GM06990 (cell line): ENCODE results near the gene PLSCR4.

Experiments
- DNase-seq: peaks from one replicate; pipeline ENCODE4 v3.0.0-alpha.2; 2011; ENCODE audit not compliant: insufficient read length; ENCODE audit errors: extremely low read depth
- H3K27me3 ChIP-seq: replicated peaks from 2 replicates; pipeline ENCODE4 v1.6.0; 2011; ENCODE audit warnings: low read length; ENCODE audit not compliant: control insufficient read depth, insufficient read depth
- H3K36me3 ChIP-seq: 2 replicates; pipeline ENCODE4 v1.5.1; 2011; ENCODE audit warnings: low read length; ENCODE audit not compliant: control insufficient read depth, insufficient read depth
- H3K4me3 ChIP-seq: replicated peaks from 2 replicates; pipeline ENCODE4 v1.5.1; 2011; ENCODE audit warnings: low read depth, mild to moderate bottlenecking, control low read depth, low read length
- TF ChIP-seq, protein P1 (sequence below): IDR thresholded peaks from 2 replicates; pipeline ENCODE4 v1.5.1; 2011; ENCODE audit warnings: low read length, control low read depth, mild to moderate bottlenecking, inconsistent platforms; ENCODE audit not compliant: insufficient read depth, poor library complexity, severe bottlenecking

The PLSCR4 gene

DNA sequence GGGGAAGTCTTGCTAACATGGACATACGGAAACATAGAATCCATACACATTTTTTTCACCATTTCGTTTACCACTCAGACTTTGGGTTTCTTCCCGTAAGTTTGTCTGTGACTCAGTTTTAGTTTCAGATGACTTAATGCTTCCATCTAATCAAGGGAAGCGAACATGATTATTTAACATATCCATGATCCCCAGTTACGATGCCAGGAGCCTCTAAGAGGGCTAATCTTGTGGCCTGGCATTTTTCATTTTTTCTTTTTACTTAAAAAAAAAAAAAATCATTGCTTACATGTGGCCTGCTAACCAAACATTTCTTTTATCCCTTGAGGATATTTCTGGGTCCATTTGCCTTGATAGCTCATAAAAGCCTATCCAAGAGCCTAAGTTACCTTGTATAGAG lies 69.7 kb downstream of the PLSCR4 start:
- Histone ChIP-seq H3K4me3 (no peak overlapping the region), H3K36me3 (no peaks in the 10 kb centered on the region), H3K27me3 (no peaks in the 10 kb centered on the region)
- DNase-seq = no peak
- TF ChIP-seq, protein P1, sequence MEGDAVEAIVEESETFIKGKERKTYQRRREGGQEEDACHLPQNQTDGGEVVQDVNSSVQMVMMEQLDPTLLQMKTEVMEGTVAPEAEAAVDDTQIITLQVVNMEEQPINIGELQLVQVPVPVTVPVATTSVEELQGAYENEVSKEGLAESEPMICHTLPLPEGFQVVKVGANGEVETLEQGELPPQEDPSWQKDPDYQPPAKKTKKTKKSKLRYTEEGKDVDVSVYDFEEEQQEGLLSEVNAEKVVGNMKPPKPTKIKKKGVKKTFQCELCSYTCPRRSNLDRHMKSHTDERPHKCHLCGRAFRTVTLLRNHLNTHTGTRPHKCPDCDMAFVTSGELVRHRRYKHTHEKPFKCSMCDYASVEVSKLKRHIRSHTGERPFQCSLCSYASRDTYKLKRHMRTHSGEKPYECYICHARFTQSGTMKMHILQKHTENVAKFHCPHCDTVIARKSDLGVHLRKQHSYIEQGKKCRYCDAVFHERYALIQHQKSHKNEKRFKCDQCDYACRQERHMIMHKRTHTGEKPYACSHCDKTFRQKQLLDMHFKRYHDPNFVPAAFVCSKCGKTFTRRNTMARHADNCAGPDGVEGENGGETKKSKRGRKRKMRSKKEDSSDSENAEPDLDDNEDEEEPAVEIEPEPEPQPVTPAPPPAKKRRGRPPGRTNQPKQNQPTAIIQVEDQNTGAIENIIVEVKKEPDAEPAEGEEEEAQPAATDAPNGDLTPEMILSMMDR = no peak

DNA sequence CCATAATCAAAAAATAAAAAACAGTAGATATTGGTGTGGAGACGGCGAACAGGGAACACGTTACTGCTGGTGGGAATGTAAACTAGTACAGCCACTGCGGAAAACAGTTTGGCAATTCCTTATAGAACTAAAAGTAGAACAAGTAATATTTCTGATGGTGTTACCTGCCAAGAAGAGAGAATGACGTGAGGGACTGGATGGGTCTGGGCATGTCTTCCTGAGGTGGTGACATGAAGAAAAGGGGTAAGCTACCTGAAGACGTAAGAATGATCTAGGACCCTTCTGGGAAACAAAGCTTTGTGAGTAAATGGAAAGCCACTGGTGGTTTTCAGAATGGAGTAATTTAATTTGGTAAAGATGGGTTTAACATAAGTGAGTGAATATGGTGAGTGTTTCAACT lies 70.5 kb downstream of the PLSCR4 start:
- Histone ChIP-seq H3K27me3 (no peaks in the 10 kb centered on the region), H3K36me3 (no peaks in the 10 kb centered on the region), H3K4me3 (no peak overlapping the region)
- no peak for DNase-seq
- TF ChIP-seq, protein P1 = no peak

DNA sequence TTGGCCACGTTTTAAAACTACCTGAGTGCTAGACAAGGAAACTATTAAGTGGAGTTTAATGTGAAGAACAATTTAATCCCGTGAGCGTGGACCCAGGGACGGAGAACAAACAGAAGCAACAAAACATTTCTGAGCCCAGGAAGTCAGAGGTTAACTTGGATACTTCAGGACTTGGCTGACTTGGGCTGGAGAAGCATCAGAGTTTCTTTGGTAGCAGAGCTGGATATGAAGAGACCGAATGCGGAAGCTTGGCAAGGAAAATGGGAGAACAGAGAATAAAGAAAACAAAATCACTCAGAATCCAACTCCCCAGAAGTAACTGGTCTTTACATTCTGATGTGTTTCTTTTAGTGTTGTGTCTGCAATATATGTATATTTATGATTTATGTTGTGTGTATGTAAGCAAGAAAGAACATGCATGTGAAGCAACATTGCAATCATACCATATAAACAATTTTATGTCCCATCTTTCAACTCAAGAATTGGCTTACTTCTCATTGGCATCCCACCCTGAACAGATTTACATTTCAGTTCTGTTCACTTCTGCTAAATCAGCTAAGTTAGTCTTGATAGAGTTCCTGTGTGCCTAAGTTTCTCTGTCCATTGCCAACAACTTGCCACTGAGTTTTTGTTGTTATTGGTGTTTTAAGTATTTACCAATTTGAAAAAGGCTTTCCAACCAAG lies 72.8 kb downstream of the PLSCR4 start:
- TF ChIP-seq, protein P1 = no peak
- Histone ChIP-seq H3K4me3 (no peak overlapping the region), H3K27me3 (no peaks in the 10 kb centered on the region), H3K36me3 (no peaks in the 10 kb centered on the region)
- no peak for DNase-seq

GRCh38 chr3:146177519-146177918 lies 73.4 kb downstream of the PLSCR4 start:
- Histone ChIP-seq H3K4me3 (no peak overlapping the region), H3K27me3 (no peaks in the 10 kb centered on the region), H3K36me3 (no peaks in the 10 kb centered on the region)
- no peak for DNase-seq
- TF ChIP-seq, protein P1 = no peak

- DNase-seq = no peak
These were observed 73.8 kb downstream of the PLSCR4 start for GRCh38 chr3:146177072-146177471.

GRCh38 chr3:146172586-146172985 lies 78.3 kb downstream of the PLSCR4 start:
- H3K4me3 ChIP-seq = no peak overlapping the region
- no peak for DNase-seq

More at GRCh38 chr3:146177072-146177471, 73.8 kb downstream of the PLSCR4 start:
- H3K4me3 ChIP-seq = no peak overlapping the region
- TF ChIP-seq, protein P1 = no peak
- no peaks in the 10 kb centered on the region for H3K36me3 ChIP-seq
- H3K27me3 ChIP-seq = no peaks in the 10 kb centered on the region

More at GRCh38 chr3:146172586-146172985, 78.3 kb downstream of the PLSCR4 start:
- no peaks in the 10 kb centered on the region for H3K36me3 ChIP-seq
- TF ChIP-seq, protein P1 = no peak
- H3K27me3 ChIP-seq = no peaks in the 10 kb centered on the region
